GM11168 (cell line): Measurements from ENCODE around the gene DNAH10.
"Not testable (repeated sequence)": the region's sequence is repeated elsewhere in the genome, so short reads cannot be mapped to it uniquely, and the experiment has no call there.

ENCODE experiments used
- in situ Hi-C: fragments of 300-500 bp; cut with MboI; formaldehyde crosslinking; loops from one replicate; pipeline ENCODE4 v1.12.0; 2022; ENCODE audit warnings: low sequenced_read_pairs; ENCODE audit not compliant: unreplicated experiment

The DNAH10 gene

GRCh38 chr12:123943816-123944215 lies 181.7 kb downstream of the DNAH10 start:
- in situ Hi-C loops, result no loop called here

GRCh38 chr12:123944696-123945095 lies 182.6 kb downstream of the DNAH10 start:
- in situ Hi-C loops, result no loop called here

GRCh38 chr12:123945287-123946151 lies 183.4 kb downstream of the DNAH10 start:
- in situ Hi-C loops, result no loop called here

- in situ Hi-C loops, result no loop called here
These were observed 184.0 kb downstream of the DNAH10 start for GRCh38 chr12:123946152-123946515.

GRCh38 chr12:123946516-123947505 lies 184.7 kb downstream of the DNAH10 start:
- in situ Hi-C loops, result not testable (repeated sequence)

GRCh38 chr12:123947531-123947930 lies 185.4 kb downstream of the DNAH10 start:
- in situ Hi-C loops, result not testable (repeated sequence)

- in situ Hi-C loops, result no loop called here
These were observed 186.3 kb downstream of the DNAH10 start for GRCh38 chr12:123948401-123948795.

GRCh38 chr12:123948796-123949769 lies 187.0 kb downstream of the DNAH10 start:
- in situ Hi-C loops, result no loop called here

- in situ Hi-C loops, result no loop called here
These were observed 187.7 kb downstream of the DNAH10 start for GRCh38 chr12:123949770-123950165.

GRCh38 chr12:123950476-123951349 lies 188.6 kb downstream of the DNAH10 start:
- in situ Hi-C loops, result no loop called here

- in situ Hi-C loops, result no loop called here
These were observed 189.4 kb downstream of the DNAH10 start for GRCh38 chr12:123951467-123951866.

- in situ Hi-C loops, result no loop called here
These were observed 189.9 kb downstream of the DNAH10 start for GRCh38 chr12:123952037-123952436.

GRCh38 chr12:123954647-123955350 lies 192.7 kb downstream of the DNAH10 start:
- in situ Hi-C loops, result no loop called here

GRCh38 chr12:123956249-123956648 lies 194.1 kb downstream of the DNAH10 start:
- in situ Hi-C loops, result no loop called here

GRCh38 chr12:123957196-123957595 lies 195.1 kb downstream of the DNAH10 start:
- in situ Hi-C loops, result no loop called here

- in situ Hi-C loops, result no loop called here
These were observed 196.4 kb downstream of the DNAH10 start for GRCh38 chr12:123958462-123958861.

- in situ Hi-C loops, result no loop called here
These were observed 196.8 kb downstream of the DNAH10 start for GRCh38 chr12:123958876-123959275.

GRCh38 chr12:123960029-123960735 lies 198.1 kb downstream of the DNAH10 start:
- in situ Hi-C loops, result no loop called here
